H1 (cell line): ENCODE data around the gene MAP2K5. TPM values are rescaled to one million over a fixed set of nuclear protein-coding genes. Genes with fewer than 3 reads are reported as not detected.

Source experiments
- CBX8 ChIP-seq: fragments of 300-800, 300-1000 bp; sonication (generic); IDR thresholded peaks from 2 replicates; pipeline ENCODE4 v1.7.1; 2016; ENCODE audit warnings: low read depth, low read length, borderline replicate concordance
- CHD1 ChIP-seq: IDR thresholded peaks from 2 replicates; pipeline ENCODE4 v1.6.1; 2012; ENCODE audit warnings: low read depth, low read length, improper control_type of control experiment
- POLR2AphosphoS5 ChIP-seq: IDR thresholded peaks from 2 replicates; pipeline ENCODE4 v1.6.1; 2011; ENCODE audit warnings: low read depth, low read length
- POU5F1 ChIP-seq: IDR thresholded peaks from 2 replicates; pipeline ENCODE4 v1.6.1; 2011; ENCODE audit warnings: low read depth, mild to moderate bottlenecking, low read length, moderate library complexity
- RXRA ChIP-seq: IDR thresholded peaks from 2 replicates; pipeline ENCODE4 v1.6.1; 2011; ENCODE audit warnings: low read depth, mild to moderate bottlenecking, low read length, moderate library complexity; ENCODE audit not compliant: insufficient read depth
- TBP ChIP-seq: IDR thresholded peaks from 2 replicates; pipeline ENCODE4 v1.6.1; 2011; ENCODE audit warnings: low read depth, low read length, improper control_type of control experiment
- polyA plus RNA-seq, 7 experiments: library from polyadenylated mRNA; depleted of rRNA in 3 of 7; stranded (reverse) in 5 of 7; unstranded in 2 of 7; fragments of >200 nt in 5 of 7; fragments of 200-250 nt in 2 of 7; gene quantifications; 1 replicate in 5 of 7; 2 replicates in 1 of 7; 4 replicates in 1 of 7; pipeline versions ENCODE4 v1.2.1 to v1.2.3, GENCODE V29; 2011 to 2013; ENCODE audit warnings: missing spikeins in 2 of 7, mixed read lengths in 2 of 7
- total RNA-seq: library from RNA; stranded (reverse); fragmentation: NEBNext Ultra II Directional; extraction: Animal tissue kit (Norgen Biotek cat#: 25700); gene quantifications from 2 replicates; pipeline ENCODE4 v1.2.1, GENCODE V29; 2021
- TF ChIP-seq, protein P1 (sequence below): fragments of 300-600 bp; sonication (generic); IDR thresholded peaks from 2 replicates; pipeline ENCODE4 v1.7.1; 2012; ENCODE audit warnings: low read length, moderate library complexity, mild to moderate bottlenecking, inconsistent platforms; ENCODE audit not compliant: insufficient replicate concordance
- TF ChIP-seq, protein P2 (sequence below): IDR thresholded peaks from 2 replicates; pipeline ENCODE4 v1.6.1; 2011; ENCODE audit warnings: low read length, improper control_type of control experiment
- TF ChIP-seq, protein P3 (sequence below): IDR thresholded peaks from 2 replicates; pipeline ENCODE4 v1.6.1; 2012; ENCODE audit warnings: low read length, inconsistent platforms

Gene MAP2K5
- total and polyA plus RNA-seq, 2 of the 8 experiments (the other 6 are each of a cell fraction or from before 2014, with no cell fraction given): 4.4 to 15.8 TPM

DNA sequence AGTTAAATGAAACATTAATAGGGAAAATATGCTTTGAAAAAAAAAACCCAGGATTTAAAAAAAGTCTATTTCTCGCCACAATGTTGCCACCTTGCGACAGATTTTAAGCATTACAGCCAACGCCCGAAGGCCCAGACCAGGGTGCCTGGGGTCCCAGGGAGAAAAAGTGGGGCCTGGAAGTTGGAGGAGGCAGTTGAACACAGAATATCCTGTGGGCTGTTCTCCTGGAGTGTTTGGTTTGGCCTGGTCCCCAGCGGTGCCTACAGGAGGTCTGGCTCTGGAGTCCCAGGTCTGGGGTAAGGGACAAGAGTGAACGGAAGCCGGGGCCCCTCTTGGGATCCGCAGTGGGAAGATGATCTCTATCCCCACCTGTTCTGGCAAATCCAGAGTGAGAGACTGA lies 294.0 kb downstream of the MAP2K5 start (continued):
- TF ChIP-seq, protein P1, sequence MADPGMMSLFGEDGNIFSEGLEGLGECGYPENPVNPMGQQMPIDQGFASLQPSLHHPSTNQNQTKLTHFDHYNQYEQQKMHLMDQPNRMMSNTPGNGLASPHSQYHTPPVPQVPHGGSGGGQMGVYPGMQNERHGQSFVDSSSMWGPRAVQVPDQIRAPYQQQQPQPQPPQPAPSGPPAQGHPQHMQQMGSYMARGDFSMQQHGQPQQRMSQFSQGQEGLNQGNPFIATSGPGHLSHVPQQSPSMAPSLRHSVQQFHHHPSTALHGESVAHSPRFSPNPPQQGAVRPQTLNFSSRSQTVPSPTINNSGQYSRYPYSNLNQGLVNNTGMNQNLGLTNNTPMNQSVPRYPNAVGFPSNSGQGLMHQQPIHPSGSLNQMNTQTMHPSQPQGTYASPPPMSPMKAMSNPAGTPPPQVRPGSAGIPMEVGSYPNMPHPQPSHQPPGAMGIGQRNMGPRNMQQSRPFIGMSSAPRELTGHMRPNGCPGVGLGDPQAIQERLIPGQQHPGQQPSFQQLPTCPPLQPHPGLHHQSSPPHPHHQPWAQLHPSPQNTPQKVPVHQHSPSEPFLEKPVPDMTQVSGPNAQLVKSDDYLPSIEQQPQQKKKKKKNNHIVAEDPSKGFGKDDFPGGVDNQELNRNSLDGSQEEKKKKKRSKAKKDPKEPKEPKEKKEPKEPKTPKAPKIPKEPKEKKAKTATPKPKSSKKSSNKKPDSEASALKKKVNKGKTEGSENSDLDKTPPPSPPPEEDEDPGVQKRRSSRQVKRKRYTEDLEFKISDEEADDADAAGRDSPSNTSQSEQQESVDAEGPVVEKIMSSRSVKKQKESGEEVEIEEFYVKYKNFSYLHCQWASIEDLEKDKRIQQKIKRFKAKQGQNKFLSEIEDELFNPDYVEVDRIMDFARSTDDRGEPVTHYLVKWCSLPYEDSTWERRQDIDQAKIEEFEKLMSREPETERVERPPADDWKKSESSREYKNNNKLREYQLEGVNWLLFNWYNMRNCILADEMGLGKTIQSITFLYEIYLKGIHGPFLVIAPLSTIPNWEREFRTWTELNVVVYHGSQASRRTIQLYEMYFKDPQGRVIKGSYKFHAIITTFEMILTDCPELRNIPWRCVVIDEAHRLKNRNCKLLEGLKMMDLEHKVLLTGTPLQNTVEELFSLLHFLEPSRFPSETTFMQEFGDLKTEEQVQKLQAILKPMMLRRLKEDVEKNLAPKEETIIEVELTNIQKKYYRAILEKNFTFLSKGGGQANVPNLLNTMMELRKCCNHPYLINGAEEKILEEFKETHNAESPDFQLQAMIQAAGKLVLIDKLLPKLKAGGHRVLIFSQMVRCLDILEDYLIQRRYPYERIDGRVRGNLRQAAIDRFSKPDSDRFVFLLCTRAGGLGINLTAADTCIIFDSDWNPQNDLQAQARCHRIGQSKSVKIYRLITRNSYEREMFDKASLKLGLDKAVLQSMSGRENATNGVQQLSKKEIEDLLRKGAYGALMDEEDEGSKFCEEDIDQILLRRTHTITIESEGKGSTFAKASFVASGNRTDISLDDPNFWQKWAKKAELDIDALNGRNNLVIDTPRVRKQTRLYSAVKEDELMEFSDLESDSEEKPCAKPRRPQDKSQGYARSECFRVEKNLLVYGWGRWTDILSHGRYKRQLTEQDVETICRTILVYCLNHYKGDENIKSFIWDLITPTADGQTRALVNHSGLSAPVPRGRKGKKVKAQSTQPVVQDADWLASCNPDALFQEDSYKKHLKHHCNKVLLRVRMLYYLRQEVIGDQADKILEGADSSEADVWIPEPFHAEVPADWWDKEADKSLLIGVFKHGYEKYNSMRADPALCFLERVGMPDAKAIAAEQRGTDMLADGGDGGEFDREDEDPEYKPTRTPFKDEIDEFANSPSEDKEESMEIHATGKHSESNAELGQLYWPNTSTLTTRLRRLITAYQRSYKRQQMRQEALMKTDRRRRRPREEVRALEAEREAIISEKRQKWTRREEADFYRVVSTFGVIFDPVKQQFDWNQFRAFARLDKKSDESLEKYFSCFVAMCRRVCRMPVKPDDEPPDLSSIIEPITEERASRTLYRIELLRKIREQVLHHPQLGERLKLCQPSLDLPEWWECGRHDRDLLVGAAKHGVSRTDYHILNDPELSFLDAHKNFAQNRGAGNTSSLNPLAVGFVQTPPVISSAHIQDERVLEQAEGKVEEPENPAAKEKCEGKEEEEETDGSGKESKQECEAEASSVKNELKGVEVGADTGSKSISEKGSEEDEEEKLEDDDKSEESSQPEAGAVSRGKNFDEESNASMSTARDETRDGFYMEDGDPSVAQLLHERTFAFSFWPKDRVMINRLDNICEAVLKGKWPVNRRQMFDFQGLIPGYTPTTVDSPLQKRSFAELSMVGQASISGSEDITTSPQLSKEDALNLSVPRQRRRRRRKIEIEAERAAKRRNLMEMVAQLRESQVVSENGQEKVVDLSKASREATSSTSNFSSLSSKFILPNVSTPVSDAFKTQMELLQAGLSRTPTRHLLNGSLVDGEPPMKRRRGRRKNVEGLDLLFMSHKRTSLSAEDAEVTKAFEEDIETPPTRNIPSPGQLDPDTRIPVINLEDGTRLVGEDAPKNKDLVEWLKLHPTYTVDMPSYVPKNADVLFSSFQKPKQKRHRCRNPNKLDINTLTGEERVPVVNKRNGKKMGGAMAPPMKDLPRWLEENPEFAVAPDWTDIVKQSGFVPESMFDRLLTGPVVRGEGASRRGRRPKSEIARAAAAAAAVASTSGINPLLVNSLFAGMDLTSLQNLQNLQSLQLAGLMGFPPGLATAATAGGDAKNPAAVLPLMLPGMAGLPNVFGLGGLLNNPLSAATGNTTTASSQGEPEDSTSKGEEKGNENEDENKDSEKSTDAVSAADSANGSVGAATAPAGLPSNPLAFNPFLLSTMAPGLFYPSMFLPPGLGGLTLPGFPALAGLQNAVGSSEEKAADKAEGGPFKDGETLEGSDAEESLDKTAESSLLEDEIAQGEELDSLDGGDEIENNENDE: no peak
- TF ChIP-seq, protein P2, sequence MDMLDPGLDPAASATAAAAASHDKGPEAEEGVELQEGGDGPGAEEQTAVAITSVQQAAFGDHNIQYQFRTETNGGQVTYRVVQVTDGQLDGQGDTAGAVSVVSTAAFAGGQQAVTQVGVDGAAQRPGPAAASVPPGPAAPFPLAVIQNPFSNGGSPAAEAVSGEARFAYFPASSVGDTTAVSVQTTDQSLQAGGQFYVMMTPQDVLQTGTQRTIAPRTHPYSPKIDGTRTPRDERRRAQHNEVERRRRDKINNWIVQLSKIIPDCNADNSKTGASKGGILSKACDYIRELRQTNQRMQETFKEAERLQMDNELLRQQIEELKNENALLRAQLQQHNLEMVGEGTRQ: no peak
- TF ChIP-seq, protein P3, sequence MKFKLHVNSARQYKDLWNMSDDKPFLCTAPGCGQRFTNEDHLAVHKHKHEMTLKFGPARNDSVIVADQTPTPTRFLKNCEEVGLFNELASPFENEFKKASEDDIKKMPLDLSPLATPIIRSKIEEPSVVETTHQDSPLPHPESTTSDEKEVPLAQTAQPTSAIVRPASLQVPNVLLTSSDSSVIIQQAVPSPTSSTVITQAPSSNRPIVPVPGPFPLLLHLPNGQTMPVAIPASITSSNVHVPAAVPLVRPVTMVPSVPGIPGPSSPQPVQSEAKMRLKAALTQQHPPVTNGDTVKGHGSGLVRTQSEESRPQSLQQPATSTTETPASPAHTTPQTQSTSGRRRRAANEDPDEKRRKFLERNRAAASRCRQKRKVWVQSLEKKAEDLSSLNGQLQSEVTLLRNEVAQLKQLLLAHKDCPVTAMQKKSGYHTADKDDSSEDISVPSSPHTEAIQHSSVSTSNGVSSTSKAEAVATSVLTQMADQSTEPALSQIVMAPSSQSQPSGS: no peak
- TF ChIP-seq RXRA (no peak), POLR2AphosphoS5 (no peak), CHD1 (no peak), CBX8 (no peak), POU5F1 (no peak), TBP (no peak)
